HL-60/S4 (cell line): ENCODE data around the gene ABCB11.
"Not testable (repeated sequence)": the region's sequence is repeated elsewhere in the genome, so short reads cannot be mapped to it uniquely, and the experiment has no call there.

Experiments used
- in situ Hi-C: fragments of 300-500 bp; cut with MboI; formaldehyde crosslinking; loops from 2 replicates; pipeline ENCODE4 v1.14.3; 2022; ENCODE audit warnings: low sequenced_read_pairs

The ABCB11 gene

DNA sequence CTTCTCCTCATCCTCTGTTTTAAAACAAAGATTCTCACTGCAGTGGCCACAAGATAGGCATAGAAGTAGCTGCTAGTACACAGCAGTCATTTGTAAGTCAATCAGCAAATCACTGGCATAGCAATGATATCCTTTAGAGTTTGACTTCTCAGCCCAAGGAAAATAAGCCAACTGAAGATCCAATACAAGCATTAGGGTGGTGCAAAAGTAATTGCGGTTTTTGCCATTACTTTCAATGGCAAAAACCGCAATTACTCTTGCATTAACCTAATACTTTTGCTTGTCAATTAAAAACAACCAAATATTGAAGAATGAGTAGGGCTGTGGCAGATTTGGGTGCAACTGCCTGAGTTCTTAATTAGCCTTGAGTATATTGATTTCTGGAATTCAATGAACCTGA lies 127.2 kb downstream of the ABCB11 start:
- in situ Hi-C loops = no loop called here

DNA sequence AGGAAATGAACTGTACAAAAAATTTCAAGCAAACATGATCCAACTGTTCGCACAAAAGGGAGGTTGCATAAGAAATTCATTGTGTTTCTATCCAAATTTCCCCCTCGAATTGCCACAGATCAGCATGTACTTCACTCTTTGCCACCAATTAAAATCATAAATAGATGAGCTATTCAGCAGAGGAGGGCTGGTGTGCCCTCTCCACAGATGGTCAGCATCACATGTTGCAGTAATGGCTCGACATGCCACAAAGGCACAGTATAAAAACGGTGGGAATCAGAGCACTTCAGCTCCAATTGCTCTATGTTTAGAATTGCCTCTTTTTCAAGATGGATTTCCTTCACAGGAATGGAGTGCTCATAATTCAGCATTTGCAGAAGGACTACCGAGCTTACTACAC lies 130.1 kb downstream of the ABCB11 start, which contains the start of gene G6PC2:
TSS of gene G6PC2 (plus strand) at position 289 of the 400 bp plus-strand sequence. CDS start at position 330, 41 bp downstream.
- in situ Hi-C loops = no loop called here

DNA sequence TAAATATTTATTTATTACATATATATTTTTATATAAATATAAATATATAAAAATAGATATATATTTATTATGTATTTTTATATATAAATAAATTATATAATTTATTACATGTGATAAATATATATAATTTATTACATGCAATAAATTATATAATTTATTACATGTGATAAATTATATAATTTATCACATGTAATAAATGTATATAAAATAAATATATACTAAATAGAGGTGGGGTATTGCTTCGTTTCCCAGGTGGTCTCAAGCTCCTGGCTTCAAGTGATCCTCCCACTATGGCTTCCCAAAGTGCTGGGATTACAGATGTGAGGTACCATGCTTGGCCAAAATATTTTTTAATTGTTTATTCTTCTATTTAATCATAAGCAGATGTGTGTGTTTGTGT lies 133.7 kb downstream of the ABCB11 start:
- in situ Hi-C loops = no loop called here

DNA sequence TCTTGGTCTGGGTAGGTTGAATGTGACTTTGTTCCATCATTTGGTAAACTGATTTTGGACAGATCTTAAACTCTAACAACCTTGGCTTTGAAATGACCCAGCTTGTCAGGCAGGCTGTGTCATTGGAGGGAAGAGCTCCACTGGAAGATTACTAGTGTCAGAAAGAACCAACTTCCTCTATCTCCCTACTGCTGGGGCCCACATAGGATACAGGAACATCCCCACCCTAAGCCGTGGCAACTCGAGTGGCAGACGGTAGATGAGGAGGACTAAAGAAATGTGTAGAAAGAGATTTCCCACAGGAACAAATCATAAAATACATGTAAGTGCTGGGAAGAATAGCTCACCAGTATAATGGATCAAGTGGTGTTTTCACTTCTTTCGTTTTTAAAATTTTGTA lies 134.3 kb downstream of the ABCB11 start:
- in situ Hi-C loops = no loop called here

DNA sequence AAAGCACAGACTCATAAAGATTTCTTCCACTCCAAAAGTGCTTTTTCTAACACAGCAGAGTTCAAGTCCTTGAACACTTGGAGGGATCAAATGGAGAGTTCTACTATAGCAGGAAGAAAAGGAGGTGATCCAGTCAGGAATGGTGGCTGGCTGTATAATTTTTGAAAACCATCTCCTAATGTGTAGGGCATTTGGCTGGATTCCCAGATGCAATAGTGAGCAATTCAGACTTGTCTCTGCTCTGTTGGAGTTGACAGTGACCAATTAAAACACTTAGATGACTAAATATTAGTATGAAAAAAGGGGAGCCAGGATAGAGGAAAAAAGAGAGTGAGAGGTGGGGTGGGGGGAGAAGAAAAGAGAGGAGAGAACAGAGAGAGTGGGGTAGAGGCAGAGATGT lies 135.4 kb downstream of the ABCB11 start:
- in situ Hi-C loops = no loop called here

DNA sequence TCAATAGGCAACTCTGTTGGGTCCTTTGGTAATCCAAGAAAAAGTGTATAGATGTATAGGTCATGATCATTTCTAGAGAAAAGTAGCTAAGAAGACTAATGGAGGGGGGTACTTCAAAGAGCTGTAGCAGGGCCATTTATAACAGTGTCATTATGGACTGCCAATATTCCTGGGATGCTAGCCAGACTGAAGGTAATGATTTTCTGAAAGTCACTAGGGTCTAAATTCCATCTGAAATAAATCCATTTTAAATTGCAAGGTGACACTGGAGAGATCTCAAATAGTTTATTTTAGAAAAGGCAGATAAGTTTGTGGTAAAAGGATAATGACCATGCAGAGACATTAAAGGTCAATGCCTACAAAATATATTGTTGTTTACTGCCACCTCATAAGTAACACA lies 136.4 kb downstream of the ABCB11 start:
- in situ Hi-C loops = no loop called here

DNA sequence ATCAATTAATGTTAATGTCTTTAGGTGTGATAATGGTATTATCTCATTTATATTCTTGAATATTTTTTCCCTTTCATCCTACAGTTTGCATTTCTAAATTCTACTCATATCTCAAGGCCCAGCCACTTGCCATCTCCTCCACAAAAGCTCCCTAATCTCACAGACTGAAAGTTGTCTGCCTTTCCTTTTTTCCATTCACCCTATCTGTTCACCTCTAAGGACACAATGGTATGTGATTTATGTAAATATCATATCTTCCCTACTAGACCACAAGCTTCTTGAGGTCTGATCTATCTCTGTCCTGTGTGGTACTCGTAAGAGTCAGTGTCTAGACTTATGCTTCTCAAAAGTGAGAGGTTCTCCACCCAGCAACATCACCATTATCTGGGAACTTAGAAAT lies 137.0 kb downstream of the ABCB11 start:
- in situ Hi-C loops = no loop called here

DNA sequence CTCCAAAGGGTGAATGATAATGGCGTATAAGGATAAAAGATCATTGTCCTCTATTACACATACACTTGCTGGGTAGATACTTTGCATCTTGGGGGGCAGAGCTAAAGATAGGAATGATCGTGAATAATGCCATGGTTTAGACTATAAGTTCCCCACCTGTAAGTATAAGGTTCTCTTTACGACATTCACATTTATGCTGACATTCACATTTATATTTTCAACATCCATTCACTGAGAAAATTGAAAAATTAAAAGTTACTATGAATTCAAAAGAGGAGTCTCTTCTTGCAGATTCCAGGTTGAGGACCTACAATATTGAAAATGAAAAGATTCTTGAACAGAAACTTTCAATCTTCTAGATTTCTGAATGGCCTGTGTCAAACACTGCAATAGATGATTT lies 138.8 kb downstream of the ABCB11 start:
- in situ Hi-C loops = no loop called here

DNA sequence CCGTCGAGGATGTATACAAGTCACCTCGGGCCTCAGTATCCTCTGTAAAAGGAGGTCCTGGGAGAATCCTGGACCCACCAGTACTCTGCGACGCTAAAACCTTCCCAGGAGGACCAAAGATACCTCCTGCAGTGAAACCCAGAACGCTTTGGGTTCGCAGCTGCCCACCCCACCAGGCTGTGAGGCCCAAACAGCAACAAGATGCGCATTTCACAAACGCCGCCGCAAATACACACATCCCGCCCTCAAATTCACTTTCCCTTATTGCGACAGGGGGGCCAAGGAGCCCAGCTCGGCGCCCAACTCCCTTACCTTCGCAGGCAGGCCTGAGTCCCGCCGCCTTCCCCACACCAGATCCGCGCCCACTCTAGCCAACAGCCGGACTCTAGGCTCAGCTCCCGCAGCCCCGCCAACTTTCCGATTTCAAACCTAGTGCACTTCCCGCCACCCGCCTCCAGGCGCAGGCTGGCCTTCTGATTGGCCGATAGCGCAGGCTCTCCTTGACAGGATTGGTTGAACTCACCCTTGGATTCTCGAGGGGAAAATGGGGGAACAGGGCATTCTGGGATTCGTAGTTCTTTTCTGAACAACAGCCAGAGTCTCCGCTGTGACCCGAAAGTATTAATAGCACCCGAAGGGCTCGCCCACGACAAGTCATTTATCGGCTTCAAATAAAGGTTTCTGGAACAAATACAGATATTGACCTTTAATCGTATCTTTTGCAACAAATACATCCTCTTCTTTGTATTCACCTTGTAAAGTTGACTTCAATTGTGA lies 140.9 kb downstream of the ABCB11 start, which contains the start of gene SPC25:
TSS of gene SPC25 (minus strand) at position 425 of the 777 bp plus-strand sequence. CDS start 911 bp downstream, outside the sequence.
- in situ Hi-C loops = no loop called here

DNA sequence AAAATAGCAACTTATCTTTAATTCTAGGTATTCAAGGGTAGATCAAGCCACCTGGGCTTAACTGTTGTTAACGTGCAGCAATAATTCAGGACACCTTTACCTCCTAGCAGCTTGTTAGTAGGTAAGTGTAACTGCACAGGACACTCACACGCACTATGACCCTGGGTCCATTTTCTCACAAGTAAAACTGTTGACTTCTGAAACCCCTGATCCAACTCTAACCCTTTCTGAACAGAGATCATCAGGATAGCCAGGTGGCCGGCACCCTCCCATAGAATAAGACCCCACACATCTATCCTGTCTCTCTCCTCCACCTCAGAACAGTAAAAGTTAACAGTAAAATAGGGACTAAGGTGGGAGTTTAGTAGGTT lies 141.5 kb downstream of the ABCB11 start:
- in situ Hi-C loops = no loop called here

DNA sequence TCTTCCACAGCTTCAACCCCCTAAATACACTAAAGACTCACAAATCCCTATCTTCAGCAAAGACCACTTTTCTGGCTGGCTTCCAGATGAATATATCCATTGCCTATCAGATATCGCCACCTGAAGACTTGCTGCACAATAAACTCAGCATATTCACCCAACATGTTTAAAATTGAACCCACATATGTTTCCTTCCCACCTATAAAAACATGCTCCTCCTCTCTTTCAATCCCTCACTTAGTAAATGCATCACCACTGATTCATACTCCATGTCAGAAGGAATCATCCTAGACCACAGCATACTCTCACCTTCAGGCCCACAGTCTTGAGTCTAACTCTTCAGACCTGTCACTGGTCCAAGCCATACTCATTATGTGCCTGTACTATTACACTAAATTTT lies 146.1 kb downstream of the ABCB11 start:
- in situ Hi-C loops = no loop called here

DNA sequence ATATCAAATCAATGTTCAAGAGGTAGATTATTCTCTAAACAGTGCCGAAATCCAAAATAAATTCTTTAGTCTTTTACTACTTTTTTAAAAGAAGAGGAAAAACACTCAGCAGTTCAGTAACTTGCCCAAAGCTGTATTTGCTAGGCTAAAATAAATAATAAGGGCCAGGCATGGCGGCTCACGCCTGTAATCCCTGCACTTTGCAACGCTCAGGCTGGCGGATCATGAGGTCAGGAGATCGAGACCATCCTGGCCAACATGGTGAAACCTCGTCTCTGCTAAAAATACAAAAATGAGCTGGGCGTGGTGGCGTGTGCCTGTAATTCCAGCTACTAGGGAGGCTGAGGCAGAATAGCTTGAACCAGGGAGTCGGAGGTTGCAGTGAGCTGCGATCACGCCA lies 149.0 kb downstream of the ABCB11 start:
- in situ Hi-C loops = not testable (repeated sequence)

DNA sequence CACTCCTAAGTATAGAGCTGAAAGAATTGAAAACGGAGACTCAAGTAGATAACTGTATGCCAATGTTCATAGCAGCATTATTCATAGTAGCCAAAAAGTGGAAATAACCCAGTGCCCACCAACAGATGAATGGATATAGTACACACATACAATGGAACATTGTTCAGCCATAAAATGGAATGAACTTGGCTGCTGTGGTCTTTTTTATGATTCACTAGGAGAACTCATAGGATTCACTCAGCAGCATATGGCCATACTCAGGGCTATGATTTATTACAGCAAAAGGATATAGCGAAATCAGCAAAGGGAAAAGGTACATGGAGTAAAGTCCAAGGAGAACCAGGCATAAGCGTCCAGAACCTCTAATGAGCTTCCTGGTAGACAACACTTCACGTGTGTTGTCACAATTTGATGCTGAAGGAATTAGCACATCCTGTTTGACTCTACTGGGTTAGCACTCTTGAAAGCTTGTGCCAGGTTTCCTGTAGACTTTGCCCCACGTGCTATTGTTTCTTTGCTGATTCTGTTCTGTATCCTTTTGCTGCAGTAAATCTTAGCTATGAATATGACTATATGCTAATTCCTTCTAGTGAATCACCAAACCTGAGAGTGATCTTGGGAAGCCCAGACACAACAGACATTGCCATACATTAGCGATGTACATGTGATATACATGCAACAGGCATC lies 156.6 kb downstream of the ABCB11 start:
- in situ Hi-C loops = no loop called here

DNA sequence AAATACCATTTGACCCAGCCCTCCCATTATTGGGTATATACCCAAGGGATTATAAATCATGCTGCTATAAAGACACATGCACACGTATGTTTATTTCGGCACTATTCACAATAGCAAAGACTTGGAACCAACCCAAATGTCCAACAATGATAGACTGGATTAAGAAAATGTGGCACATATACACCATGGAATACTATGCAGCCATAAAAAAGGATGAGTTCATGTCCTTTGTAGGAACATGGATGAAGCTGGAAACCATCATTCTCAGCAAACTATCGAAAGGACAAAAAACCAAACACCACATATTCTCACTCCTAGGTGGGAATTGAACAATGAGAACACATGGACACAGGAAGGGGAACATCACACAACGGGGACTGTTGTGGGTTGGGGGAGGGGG lies 160.3 kb downstream of the ABCB11 start:
- in situ Hi-C loops = not testable (repeated sequence)
